Measurements from ENCODE around the gene TNIP1.

DNA sequence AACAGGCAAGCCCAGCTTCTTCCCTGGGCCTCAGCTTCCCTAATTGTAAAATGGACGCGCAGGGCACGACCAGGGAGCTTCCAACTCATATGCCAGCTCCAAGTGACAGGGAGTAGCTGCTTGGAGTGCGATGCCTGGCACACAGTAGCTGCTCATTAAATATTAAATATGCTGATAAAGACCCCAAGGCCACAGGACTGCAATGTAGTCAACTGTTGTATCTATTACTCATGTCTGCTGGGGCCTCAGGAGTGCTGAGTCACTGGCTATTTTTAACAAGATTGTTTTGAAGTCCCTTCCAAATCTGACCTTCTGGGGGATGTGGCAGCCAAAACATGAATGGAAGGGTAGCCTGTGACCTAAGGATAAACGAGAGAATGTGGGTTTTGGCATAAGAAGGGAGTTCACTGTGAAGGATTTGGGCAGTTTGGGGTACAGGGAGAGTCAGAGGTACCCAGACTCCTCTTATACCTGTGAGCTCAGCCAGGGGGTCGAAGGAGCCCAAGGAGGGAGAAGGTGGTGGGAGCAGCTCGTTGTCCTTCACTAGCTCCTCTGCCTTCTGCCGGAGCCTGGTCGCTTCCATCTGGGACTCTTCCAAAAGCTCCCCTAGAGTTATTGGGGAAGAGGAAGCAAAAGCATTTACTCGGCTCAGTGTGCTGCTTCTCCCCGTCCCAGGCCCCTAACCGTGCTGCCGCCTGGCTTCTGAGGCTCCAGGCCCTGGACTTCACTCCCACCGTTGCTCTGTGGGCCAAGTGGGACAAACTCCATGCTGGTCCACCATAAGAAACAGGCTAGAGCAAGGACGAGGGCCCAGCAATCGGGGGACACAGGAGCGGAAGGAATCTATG, 17.5 kb downstream of the TNIP1 start:
- 0 out of 2 replicates have a peak, but pooled peaks have one; percentile 15 for TF ChIP-seq POLR2A (IDR thresholded peaks at IDR 0.05; ENCODE audit: low read depth, low read length)
- no peak for TF ChIP-seq POLR2AphosphoS5 (IDR thresholded peaks at IDR 0.05; ENCODE audit: low read depth, low read length)

Data from GM12892 (cell line).